HepG2 (cell line): ENCODE measurements around the gene OLFM3. TPM values are rescaled to one million over a fixed set of nuclear protein-coding genes. Genes with fewer than 3 reads are reported as not detected.

Experiments
- ATAC-seq: fragments of 200-7000 bp; cut with Tn5 transposase; 3 replicates; pipeline ENCODE4 v1.9.1; 2020; ENCODE audit warnings: mild to moderate bottlenecking, moderate library complexity
- BruUV-seq: library from RNA; stranded (reverse); fragments of 400-500 nt; replicated peaks from 2 replicates; lab custom pipeline; 2021; lab: Mats Ljungman, UMichigan
- CTCF ChIA-PET: fragments of 300-600 bp; formaldehyde crosslinking; extraction: SDS; loops from one replicate; lab custom pipeline; 2021; ENCODE audit warnings: low total read pairs, inconsistent platforms, low intra/inter-chr PET ratio; lab: Yijun Ruan, JAX
- POLR2A ChIA-PET: fragments of 350-600 bp; sonication (Branson Sonifier 250); formaldehyde crosslinking; loops from one replicate; lab custom pipeline; 2020; ENCODE audit warnings: antibody characterized with exemption, inconsistent platforms; lab: Yijun Ruan, JAX
- DNase-seq: peaks from one replicate; pipeline ENCODE4 v3.0.0-alpha.2; 2015; ENCODE audit warnings: low spot score
- FAIRE-seq: peaks from 3 replicates; lab custom pipeline; 2011; peaks lifted over from hg19 to GRCh38; lab: Jason Lieb, UNC
- H2AFZ ChIP-seq: one replicate; pipeline ENCODE4 v1.6.1; 2011; ENCODE audit warnings: low read length, inconsistent platforms
- H3K27ac ChIP-seq: fragments of 300-600 bp; 3 replicates; pipeline ENCODE4 v1.8.0; 2011; ENCODE audit warnings: mixed run types, mild to moderate bottlenecking, mixed read lengths, low read length, inconsistent platforms; ENCODE audit not compliant: insufficient read depth; ENCODE audit errors: extremely low read length
- H3K27me3 ChIP-seq, 2 experiments: fragments of 200-600 bp in 1 of 2; 2 replicates in 1 of 2; 3 replicates in 1 of 2; pipeline versions ENCODE4 v1.6.0 to v1.8.0; 2011; ENCODE audit warnings: low read length in 2 of 2, mild to moderate bottlenecking in 2 of 2, moderate library complexity in 2 of 2, inconsistent platforms in 1 of 2; ENCODE audit not compliant: insufficient read depth in 2 of 2, control insufficient read depth in 1 of 2
- H3K36me3 ChIP-seq, 2 experiments: fragments of 200-600 bp in 1 of 2; replicated peaks in 1 of 2; 2 replicates in 1 of 2; 3 replicates in 1 of 2; pipeline versions ENCODE4 v1.5.1 to v1.8.0; 2011; ENCODE audit warnings: low read length in 2 of 2, inconsistent platforms in 1 of 2; ENCODE audit not compliant: insufficient read depth in 2 of 2, control insufficient read depth in 1 of 2
- H3K4me1 ChIP-seq: 2 replicates; pipeline ENCODE4 v1.5.1; 2012; ENCODE audit warnings: low read length, inconsistent platforms; ENCODE audit not compliant: insufficient read depth
- H3K4me2 ChIP-seq: 2 replicates; pipeline ENCODE4 v1.6.0; 2011; ENCODE audit warnings: low read depth, low read length, inconsistent platforms
- H3K4me3 ChIP-seq, 3 experiments: fragments of 200-600 bp in 1 of 3; sonication (generic), shearing (Covaris generic) in 1 of 3; replicated peaks in 1 of 3; 2 replicates each; pipeline ENCODE4 v1.5.1; 2011 to 2016; ENCODE audit warnings: low read length in 3 of 3, inconsistent platforms in 2 of 3, low read depth in 2 of 3, mild to moderate bottlenecking in 2 of 3, control low read depth in 1 of 3, mixed read lengths in 1 of 3; ENCODE audit not compliant: insufficient read depth in 1 of 3
- H3K79me2 ChIP-seq: one replicate; pipeline ENCODE4 v1.6.1; 2011; ENCODE audit warnings: low read length, inconsistent platforms; ENCODE audit not compliant: insufficient read depth
- H3K9ac ChIP-seq: 2 replicates; pipeline ENCODE4 v1.6.0; 2011; ENCODE audit warnings: mild to moderate bottlenecking, low read depth, low read length, inconsistent platforms; ENCODE audit not compliant: insufficient read depth
- H3K9me3 ChIP-seq: 2 replicates; pipeline ENCODE4 v1.5.1; 2012; ENCODE audit warnings: mild to moderate bottlenecking, low read length
- H4K20me1 ChIP-seq: 2 replicates; pipeline ENCODE4 v1.6.0; 2011; ENCODE audit warnings: inconsistent platforms, mild to moderate bottlenecking, low read length, moderate library complexity; ENCODE audit not compliant: insufficient read depth
- ARID3A ChIP-seq: IDR thresholded peaks from 2 replicates; pipeline ENCODE4 v1.6.1; 2012; ENCODE audit warnings: low read depth, low read length, improper control_type of control experiment
- CEBPB ChIP-seq: IDR thresholded peaks from 2 replicates; pipeline ENCODE4 v1.6.1; 2011; ENCODE audit warnings: low read depth, low read length, improper control_type of control experiment, borderline replicate concordance
- RNF2 ChIP-seq: fragments of 450-650 bp; conservative IDR thresholded peaks from 2 replicates; pipeline ENCODE4 v1.6.1; 2016; ENCODE audit warnings: low read depth
- TFDP2 ChIP-seq: sonication (generic); formaldehyde crosslinking; IDR thresholded peaks from 2 replicates; pipeline ENCODE4 v1.4.0; 2020; ENCODE audit warnings: missing genetic modification reagents
- TRIM24 ChIP-seq: sonication (generic); formaldehyde crosslinking; IDR thresholded peaks from 2 replicates; pipeline ENCODE4 v1.8.0; 2022; ENCODE audit warnings: mild to moderate bottlenecking, missing genetic modification reagents
- XRCC5 ChIP-seq: fragments of 200-400 bp; formaldehyde crosslinking; optimal IDR thresholded peaks from 2 replicates; pipeline ENCODE3; 2017; ENCODE audit warnings: mild to moderate bottlenecking, low read length
- ZNF101 ChIP-seq: sonication (generic); formaldehyde crosslinking; IDR thresholded peaks from 2 replicates; pipeline ENCODE4 v1.4.0; 2020; ENCODE audit warnings: mild to moderate bottlenecking, low read depth, missing genetic modification reagents, borderline replicate concordance
- ZNF556 ChIP-seq: sonication (generic); formaldehyde crosslinking; IDR thresholded peaks from 2 replicates; pipeline ENCODE4 v1.4.0; 2020; ENCODE audit warnings: mild to moderate bottlenecking, missing genetic modification reagents, borderline replicate concordance
- WGBS: methylation state at CpG from one replicate; pipeline ENCODE4 v1.1.6; 2017; ENCODE audit warnings: low lambda C conversion rate; 5-methylcytosine and 5-hydroxymethylcytosine counted together
- in situ Hi-C: cut with HindIII; loops from 2 replicates; pipeline ENCODE4 v1.10.0; 2017; ENCODE audit warnings: low pct_unique_long_range_greater_than_20kb; ENCODE audit not compliant: extremely low pct_ligation_motif_present
- intact Hi-C: fragments of 100-400 bp; cut with micrococcal nuclease; formaldehyde crosslinking; loops from one replicate; pipeline ENCODE4 v1.10.0; 2022; ENCODE audit not compliant: unreplicated experiment
- polyA plus RNA-seq, 8 experiments: library from polyadenylated mRNA; depleted of rRNA in 3 of 8; stranded (reverse) in 7 of 8; unstranded in 1 of 8; fragments of >200 nt; fragmentation: Illumina TruSeq in 4 of 8; extraction: Trizol in 4 of 8; gene quantifications; 2 replicates each; pipeline versions ENCODE4 v1.2.1 to v1.2.3, GENCODE V29; 2011 to 2016; ENCODE audit warnings: low read depth in 4 of 8, missing spikeins in 1 of 8, mixed read lengths in 1 of 8; ENCODE audit not compliant: insufficient read depth in 1 of 8
- total RNA-seq, 5 experiments: library from RNA; depleted of rRNA; stranded (reverse); fragments of >200 nt; fragmentation: Illumina TruSeq; extraction: Trizol; gene quantifications; 2 replicates each; pipeline ENCODE4 v1.2.3, GENCODE V29; 2016; ENCODE audit warnings: low read depth in 1 of 5

Gene OLFM3
- total and polyA plus RNA-seq, 2 of the 13 experiments (the other 11 are each of a cell fraction or from before 2014, with no cell fraction given) = not detected

GRCh38 chr1:101980974-101981373 lies 15.8 kb downstream of the OLFM3 start:
- CTCF ChIA-PET = no interaction called here
- Histone ChIP-seq H3K9ac (no peak overlapping the region), H2AFZ (no peak overlapping the region), H3K79me2 (no peaks in the 10 kb centered on the region), H3K4me2 (no peak overlapping the region), H3K9me3 (peaks cover 28% of the 10 kb centered on the region; the same call in 1 of the 2 replicates), H3K36me3 (no peaks in the 10 kb centered on the region), H3K4me3 (no peak overlapping the region), H4K20me1 (no peaks in the 10 kb centered on the region), H3K4me1 (no peaks in the 10 kb centered on the region), H3K27ac (no peak overlapping the region), H3K27me3 (no peaks in the 10 kb centered on the region; a peak in 1 of 5 replicates)
- in situ Hi-C loops = no loop called here
- no peak for TF ChIP-seq RNF2
- TF ChIP-seq TRIM24 (CRISPR knock-in tag) = no peak
- no peak for TF ChIP-seq XRCC5
- no peak for TF ChIP-seq TFDP2 (CRISPR knock-in tag)
- no peak for TF ChIP-seq ARID3A
- no peak for TF ChIP-seq CEBPB
- no peak for TF ChIP-seq ZNF556
- no peak for TF ChIP-seq ZNF101 (CRISPR knock-in tag)
- ATAC-seq (no peak), DNase-seq (no peak), FAIRE-seq (no peak)
- 10% methylated on average over 2 of the region's 2 CpGs for WGBS
- POLR2A ChIA-PET = no interaction called here
- no TSS peak for BruUV-seq
- intact Hi-C loops = no loop called here
